DMS79 (cell line): ENCODE measurements around the gene GPR17.

ENCODE experiments used
- DNase-seq: peaks from one replicate; lab custom pipeline; 2025; lab: John Stamatoyannopoulos, UW

The GPR17 gene

DNA sequence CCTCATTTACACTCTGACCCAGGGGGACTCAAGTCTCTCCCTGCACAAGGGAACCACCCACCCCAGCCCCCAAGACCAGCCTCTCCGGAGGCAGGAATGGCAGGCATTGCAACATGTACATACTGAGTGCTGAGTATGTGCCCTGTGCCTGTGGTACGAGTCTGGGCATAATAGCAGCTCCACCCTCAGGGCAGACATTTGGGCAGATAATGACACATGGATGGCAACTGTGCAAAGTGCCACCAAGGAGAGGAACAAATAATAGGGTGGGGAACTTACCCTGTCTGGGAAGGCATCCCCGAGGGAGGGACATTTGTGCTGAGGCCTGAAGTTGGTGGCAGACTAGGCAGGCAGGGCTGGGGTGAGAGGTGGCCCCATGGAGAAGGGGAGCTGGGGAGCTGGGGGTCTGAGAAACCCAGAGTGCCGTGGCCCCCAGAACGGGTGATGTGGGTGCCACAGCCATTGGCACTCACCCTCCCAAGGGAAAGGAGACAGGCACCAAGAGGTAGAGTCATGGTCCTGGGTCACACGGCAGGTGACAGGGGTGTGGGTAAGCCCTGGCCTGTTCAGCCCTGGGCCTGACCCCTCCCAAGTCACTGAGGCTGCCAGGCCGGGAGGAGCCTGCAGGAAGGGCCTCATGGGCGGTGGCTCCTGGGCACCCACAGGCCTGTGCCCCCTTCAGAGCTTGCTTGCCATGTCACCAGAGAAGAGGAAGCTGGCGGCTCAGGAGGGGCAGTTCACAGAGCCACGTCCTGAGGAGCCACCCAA lies 15.7 kb upstream of the GPR17 start:
- DNase-seq, result no peak

DNA sequence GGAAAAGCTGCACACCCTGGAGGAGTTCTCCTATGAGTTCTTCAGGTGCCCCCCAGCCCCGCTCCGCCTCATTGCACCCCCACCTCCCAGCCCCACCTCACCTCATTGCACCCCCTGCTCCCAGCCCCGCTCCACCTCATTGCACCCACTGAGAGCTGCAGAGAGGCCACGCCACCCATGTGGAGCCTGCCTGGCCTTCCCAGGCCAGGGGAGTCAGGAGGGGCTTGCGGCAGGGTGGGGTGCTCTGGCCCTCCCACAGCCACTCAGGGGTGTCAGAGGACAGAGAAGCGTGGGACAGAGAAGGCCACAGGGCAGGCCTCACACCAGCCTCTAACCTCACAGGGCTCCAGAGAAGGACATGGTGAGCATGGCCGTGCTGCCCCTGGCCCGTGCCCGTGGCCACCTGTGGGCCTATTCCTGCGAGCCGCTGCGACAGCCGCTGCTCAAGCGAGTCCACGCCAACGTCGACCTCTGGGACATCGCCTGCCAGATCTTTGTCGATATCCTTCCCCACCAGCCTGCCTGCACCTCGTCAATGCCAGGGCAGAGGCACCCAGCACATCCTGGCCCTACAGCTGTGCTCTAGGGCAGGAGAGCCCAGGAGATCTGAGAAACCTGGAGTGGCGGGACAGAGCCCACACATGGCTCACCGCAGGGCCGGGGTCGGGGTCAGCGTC lies 15.0 kb upstream of the GPR17 start:
- DNase-seq, result no peak

DNA sequence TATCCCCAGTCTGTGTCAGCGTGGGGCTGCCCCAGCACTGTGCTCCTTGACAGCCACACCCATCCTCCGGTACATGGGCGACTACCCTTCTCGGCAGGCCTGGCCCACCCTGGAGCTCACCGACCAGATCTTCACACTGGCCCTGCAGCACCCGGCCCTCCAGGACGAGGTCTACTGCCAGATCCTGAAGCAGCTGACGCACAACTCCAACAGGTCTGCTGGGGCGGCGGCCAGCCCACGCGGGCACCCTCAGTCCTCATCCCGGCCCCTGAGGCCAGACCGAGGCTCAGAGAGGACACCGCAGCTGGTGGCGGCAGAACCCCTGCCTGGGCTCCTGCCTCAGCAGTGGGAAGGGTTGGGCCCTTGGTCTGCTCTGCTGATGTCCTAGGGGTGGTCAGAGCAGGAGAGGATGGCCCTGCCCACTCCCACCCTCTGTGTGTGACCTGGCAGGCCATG lies 14.4 kb upstream of the GPR17 start:
- DNase-seq, result no peak

DNA sequence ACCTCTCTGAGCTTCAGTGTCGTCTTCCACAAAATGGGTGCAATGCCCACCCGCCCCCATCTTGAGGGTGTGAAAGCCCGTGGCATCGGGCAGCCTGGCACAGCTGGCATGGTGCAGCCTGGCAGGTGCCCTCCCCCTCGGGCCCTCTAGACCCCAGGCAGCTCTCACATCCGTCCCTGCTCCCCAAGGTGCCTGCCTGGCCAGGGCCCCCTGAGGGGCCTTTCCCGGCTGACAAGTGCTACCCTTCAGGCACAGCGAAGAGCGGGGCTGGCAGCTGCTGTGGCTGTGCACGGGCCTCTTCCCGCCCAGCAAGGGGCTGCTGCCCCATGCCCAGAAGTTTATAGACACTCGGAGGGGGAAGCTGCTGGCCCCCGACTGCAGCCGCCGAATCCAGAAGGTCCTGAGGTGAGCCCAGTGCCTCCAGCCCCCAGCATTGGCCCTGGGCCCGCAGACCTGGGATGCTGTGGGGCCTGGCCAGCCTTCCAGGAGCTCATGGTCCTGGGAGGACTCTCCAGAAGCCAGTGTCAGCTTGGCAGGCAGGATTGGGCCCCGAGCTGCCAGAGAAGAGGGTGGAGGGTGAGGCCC lies 13.9 kb upstream of the GPR17 start:
- DNase-seq, result no peak

DNA sequence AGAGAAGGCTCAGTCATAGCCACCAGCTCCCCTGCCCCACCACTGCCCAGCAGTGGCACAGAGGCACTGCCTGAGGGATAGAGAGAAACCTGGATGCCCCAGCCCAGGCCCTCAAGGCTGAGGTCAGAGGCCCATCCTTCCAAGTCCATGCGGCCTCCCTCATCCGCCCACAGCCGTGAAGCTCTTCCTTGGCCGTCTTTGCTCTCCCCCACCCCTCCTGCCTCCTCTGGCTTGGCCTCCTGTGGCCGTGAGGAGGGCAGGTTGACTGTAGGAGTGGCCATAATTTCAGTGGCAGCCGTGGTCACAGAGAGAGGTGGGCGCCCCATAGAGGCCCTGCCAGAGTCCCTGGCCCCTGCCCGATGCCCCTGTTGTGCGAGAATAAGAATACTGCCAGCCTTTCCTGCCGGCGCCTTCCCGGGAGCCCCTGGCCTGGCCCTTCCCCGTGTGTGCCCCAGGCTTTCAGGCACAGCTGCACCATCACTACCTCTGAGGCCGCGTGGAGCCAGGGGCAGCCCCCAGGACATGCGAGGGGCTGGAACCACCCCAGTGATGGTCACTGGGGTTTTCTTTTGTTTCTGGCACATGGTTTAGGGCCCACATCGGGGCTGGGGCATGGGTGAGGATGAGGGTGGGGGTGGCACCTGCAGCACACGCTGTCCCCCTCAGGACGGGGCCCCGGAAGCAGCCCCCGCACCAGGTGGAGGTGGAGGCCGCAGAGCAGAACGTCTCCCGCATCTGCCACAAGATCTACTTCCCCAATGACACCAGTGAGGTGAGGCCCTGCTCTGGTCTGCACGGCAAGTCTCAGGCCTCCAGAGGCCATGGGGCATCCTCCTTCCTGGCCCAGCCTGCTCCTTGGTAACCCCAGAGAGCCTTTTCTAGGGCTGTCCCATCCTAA lies 13.1 kb upstream of the GPR17 start:
- DNase-seq, result no peak

DNA sequence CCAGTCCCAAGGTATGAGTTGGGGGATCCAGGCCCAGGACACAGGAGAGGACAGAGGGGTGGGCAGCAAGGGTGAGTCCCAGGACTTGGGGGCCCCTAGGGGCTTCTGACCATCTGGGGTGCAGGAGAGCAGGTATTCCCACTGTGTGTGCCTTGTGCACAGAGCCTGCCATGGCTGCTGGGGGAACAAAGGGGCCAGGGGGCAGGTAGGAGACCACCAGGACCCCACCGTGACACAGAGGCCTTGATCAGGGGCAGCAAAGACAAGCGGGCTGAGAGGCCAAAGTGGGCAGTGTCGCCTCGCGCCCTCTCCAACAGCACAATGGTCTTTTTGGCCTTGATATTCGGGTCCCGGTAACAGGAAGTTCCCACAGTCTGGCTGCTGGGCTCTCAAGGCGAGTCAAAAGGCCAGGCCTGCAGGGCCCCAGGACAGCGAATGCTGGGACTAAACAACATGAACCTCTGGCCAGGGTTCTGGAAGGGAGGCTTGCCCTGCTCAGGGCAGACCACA lies 12.3 kb upstream of the GPR17 start:
- DNase-seq, result no peak

DNA sequence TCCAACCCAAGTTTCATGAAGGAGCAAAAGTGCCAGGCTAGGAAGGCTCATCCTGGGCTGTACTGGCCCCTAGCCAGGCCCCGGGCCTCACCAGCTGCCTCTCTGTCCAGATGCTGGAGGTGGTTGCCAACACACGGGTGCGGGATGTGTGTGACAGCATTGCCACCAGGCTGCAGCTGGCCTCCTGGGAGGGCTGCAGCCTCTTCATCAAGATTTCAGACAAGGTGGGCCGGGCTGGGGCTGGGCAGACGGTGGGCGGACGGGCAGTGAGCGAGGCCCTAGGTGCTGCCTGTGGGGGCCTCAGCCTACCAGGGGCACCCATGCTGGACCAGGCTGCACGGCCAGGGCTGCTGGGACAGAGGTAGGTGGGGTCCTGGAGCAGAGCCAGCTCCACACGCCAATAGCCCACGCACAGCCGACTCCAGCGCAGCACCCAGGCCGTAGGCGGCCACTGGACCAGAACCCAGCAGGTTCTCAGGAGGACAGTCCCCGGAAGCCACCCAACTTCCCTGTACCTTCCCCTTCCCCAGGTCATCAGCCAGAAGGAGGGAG lies 11.8 kb upstream of the GPR17 start:
- no peak for DNase-seq

DNA sequence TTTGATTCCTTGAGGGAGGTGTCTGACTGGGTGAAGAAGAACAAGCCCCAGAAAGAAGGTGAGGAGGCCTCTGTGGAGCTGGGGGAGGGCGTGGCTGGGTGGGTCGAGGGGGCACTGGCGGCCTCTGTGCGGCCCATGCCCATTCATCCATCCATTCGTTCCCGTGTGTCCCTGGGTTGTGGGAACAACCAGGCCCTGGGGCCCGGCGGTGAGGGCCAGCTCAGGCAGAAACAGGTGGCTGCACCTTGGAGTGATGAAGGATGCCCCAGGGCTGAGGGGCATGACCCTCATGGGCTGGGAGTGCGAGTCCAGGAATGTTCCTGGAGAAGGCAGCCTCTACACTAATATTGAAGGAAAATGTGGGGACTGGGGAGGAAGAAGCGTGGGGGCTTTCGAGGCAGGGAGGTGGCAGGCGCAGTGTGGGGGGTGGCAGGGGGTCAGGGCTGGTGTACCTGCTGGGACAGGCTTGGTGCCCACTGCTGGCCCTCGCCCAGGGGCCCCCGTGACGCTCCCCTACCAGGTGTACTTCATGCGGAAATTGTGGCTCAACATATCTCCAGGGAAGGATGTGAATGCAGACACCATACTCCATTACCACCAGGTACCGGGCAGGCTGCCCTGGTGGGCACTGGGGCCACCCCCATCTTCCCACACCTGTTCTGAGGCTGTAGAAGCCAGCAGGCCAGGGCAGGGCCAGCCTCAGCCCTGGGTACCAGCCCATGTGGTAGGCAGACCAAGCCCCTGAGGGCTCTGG lies 11.2 kb upstream of the GPR17 start:
- no peak for DNase-seq

DNA sequence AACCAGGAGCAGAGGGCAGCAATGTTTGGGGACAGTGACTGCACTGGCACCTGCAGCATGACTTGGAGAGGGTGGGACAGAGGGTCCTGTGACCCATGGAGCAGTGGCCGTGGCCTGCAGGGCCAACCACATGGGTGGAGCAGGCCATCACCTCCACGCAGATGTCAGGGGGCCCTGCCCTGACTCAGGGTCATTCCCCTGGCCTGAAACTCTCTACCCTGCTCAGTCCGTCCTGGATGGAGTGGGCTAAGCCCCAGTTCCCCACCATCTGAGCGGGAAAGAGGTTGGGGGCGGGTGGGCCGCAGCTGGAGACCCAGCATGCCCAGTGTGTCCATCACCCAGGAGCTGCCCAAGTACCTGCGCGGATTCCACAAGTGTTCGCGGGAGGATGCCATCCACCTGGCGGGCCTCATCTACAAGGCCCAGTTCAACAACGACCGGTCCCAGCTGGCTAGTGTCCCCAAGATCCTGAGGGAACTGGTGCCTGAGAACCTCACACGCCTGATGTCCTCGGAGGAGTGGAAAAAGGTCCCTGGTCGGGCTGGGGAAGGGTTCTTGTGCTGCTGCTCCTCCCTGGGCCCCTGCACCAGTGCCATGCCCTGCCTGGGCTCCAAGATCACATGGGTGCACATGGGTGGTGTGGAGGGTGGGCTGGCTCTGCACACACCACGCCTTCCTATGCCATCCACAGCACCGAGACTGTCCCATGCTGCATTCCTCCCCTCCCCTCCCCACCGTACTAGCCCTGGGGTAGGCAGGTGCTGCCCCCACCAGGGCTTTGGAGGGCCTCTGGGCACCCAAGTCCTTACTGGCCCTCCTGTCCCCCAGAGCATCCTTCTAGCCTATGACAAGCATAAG lies 10.3 kb upstream of the GPR17 start:
- DNase-seq, result no peak

DNA sequence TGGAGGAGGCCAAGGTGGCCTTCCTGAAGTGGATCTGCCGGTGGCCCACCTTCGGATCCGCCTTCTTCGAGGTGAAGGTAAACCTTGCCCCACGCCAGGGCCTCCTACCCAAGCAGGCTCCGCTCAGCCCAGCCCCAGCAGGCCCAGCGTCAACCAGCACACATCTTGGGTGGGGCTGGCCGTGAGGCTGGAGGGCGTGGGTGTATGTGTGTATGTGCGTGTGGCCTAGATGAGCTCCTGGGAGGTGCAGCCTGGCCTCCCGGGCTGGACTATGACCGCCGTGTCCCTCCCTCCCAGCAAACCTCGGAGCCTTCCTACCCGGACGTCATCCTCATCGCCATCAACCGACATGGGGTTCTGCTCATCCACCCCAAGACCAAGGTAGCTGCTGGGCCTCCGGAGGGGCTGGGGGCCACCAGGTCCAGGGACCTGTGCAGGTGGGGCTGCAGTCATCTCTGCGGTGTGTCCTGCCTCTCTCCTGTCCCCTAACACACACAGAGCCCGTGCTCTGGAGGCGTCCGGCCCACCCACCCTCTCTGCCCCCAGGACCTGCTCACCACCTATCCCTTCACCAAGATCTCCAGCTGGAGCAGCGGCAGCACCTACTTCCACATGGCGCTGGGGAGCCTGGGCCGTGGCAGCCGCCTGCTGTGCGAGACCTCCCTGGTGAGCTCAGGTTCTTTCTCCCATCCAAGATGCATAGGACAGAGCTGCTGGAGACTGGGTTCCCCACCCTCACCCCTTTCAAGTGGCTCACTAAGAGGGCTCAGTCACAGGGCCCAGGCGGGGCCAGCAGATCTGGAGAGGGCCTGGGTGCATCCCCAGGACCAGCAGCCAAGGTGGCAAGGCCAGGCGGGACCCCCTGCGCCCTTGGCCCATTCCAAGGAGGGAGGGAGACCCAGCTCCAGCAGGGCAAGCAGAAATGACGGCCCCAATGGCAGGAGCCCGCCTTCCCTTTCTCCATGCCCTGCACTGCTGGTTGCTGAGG lies 9.4 kb upstream of the GPR17 start:
- no peak for DNase-seq

DNA sequence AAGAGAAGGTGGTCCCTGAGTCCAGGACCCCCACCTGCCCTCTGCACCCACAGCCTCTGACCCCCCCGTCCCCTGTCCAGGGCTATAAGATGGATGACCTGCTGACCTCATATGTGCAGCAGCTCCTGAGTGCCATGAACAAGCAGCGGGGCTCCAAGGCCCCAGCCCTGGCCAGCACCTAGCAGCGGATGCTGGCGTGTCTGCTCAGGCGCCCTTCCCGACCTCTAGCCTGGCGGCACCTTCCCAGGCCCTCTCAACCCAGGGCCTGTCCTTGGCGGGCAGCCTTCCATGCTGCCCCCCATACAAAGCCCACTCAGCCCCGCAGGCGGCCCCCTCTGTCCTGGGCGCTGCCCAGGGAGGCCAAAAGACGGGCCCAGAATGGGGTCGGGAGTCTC lies 8.7 kb upstream of the GPR17 start:
- no peak for DNase-seq

DNA sequence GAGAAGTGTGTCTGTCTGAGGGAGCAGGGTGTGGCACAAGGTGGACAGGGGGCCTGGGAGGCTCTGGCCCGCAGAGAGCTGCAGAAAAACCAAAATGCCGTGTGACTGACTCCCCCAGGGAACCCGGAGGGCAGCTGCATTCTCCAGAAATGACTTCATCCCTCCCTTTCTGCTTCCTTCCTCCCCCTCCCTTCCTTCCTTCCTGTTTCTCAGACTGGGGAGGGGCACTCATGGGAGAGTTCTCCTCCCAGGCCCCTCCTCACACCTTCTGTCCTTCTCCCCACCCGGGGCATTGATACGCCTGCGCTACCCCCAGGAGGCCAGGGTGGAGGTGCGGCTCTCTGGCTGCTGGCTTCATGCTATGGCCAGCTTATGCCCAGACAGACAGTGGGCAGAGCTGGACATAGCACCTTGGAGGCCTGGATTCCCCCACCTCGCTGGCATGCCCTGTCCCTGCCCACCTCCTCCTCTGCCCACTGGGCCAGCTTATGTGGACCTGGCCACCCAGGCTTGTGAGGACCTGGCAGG lies 8.2 kb upstream of the GPR17 start:
- DNase-seq, result no peak

DNA sequence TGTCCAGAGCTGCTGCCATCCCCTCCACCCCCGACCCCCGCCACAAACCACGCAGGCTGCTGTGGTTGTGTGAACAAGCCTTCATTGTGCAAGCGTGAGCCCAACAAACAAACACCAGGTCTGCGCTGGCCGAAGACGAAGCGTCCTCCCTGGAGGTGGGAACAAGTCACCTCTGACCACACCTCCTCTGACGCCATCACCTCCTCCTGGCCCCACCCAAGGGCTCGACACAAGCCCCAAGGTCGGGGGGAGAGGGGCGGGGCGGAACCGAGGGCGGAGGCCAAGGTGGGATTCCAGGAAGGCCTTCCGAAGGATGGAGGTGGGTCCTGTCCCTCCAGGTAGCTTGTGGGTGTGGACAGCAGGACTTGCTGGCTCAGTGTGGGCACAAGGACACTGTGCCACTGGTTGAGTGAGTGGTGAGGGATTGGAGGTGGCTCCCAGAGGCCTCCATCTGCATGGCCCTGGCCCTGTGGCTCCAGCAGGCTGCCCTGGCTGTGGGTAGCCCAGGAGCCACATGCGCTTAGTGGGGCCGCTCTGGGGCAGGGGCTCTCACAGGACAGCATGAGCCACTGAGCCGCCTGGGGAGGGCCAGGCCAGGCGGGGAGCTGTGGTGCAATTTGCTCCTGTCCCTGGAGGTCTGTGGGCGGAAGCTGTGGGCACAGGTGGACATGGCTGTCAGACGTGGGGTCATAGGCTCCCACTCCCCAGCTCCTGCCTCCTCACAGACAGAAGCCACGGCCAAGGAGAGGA lies 7.4 kb upstream of the GPR17 start:
- no peak for DNase-seq

DNA sequence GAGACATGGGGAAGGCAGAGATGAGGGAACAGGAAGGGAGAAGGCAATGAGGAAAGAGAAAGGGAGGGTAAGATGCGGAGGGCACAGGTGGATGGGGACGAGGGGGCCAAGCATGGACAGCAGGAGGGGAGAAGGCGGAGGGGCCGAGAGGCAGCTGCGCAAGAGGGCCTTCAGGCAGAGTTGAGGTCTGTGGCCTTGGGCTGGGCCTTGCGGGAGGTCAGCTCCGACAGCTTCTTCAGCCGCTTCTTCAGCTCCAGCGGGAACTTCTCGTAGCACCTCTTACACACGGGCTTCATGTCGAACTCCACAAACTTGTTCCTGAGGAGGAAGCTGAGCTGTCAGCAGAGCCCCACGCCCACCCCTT lies 6.9 kb upstream of the GPR17 start:
- DNase-seq, result no peak

DNA sequence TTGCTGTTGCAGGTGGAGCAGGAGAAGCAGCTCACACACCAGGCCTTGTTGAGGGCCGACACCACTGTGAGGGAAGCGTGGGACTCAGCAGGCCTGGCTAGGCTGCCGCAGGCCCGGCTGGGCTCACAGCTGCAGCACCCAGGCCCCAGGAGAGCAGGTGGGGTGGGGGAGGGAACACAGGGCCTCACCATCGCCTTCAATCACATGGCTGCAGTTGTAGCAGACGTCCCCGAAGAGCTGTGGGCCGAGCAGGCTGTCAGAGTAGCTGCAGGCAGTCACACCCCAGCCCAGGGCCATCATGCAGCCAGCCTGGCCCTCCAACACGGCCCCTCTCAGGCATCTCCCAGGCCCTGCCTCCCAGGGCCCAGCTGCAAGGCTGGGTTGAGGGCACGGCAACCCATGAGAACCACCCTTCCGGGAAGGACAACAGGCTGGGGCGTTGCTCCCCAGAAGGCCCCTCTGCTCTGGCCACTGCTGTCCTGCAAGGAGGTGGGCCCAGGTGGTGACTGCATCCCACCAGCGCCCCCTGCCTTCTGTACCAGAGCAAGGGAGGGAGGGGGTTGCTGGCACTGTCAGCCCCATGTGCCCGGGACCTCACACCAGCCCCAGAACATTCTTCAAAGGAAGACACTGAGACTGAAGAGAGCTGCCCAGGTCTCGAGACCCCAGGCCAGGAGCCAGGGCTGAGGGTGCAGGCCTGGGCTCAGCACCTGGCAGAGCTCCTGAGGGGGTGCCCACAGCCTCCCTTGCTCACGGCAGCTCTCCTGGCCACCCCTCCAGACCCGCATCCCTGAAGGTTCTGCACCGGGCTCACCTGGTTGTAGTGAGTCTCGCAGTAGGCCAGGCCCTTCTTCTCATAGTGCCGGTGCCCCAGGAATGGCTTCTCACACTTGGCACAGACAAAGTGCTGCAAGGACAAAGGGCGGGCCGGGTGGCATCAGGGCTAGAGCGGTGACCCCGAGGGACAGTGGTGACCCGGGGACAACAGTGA lies 5.6 kb upstream of the GPR17 start:
- DNase-seq, result no peak

DNA sequence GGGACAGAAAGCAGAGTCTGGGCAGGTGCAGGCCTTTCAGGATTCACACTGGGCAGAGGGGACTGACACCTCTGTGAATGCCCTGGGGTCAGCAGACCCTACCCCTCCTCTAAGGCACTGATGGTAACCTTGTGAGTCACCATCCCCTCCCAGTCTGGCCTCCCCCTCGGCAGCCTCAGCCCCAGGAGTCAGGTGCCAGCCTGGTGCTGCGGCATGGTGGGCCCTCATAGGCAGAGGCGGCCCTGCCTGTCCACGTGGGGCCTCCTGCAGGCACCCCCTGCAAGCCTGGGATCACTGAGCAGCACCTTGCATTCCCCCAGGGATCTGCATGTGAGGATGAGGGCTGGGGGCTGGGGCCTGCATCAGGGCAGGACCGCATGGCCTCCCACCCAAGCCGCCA lies 4.8 kb upstream of the GPR17 start:
- no peak for DNase-seq
